K562 (cell line): Measurements from ENCODE around the gene KCTD13. TPM values are rescaled to one million over a fixed set of nuclear protein-coding genes. Genes with fewer than 3 reads are reported as not detected.

ENCODE experiments used
- CBX8 ChIP-seq: fragments of 200-600 bp; sonication (generic); IDR thresholded peaks from 2 replicates; pipeline ENCODE4 v1.6.1; 2012; ENCODE audit warnings: borderline replicate concordance, mixed run types, low read depth, mild to moderate bottlenecking, moderate library complexity, mixed read lengths, low read length, control low read depth, inconsistent platforms; ENCODE audit not compliant: poor library complexity, severe bottlenecking; ENCODE audit errors: extremely low read depth
- CHD1 ChIP-seq: fragments of 200-600 bp; sonication (generic); IDR thresholded peaks from one replicate; pipeline ENCODE4 v1.6.1; 2012; ENCODE audit warnings: mild to moderate bottlenecking, moderate library complexity, low read length, inconsistent platforms
- FOXJ3 ChIP-seq: sonication (generic); formaldehyde crosslinking; IDR thresholded peaks from 2 replicates; pipeline ENCODE4 v1.4.0; 2020; ENCODE audit warnings: mild to moderate bottlenecking, missing genetic modification reagents
- HEY1 ChIP-seq: fragments of 250-450 bp; sonication (Bioruptor Pico); IDR thresholded peaks from 2 replicates; pipeline ENCODE4 v1.5.0; 2020; ENCODE audit warnings: mild to moderate bottlenecking, moderate library complexity, borderline replicate concordance
- MAFK ChIP-seq: IDR thresholded peaks from 2 replicates; pipeline ENCODE4 v1.6.1; 2011; ENCODE audit warnings: low read length, improper control_type of control experiment
- MCM7 ChIP-seq, 2 experiments: fragments of 450-650 bp; IDR thresholded peaks; 2 replicates each; pipeline ENCODE4 v1.6.1; 2016 to 2018
- MXD1 ChIP-seq: fragments of 250-450 bp; sonication (Bioruptor Pico); IDR thresholded peaks from 2 replicates; pipeline ENCODE4 v1.8.0; 2021; ENCODE audit warnings: borderline replicate concordance, mild to moderate bottlenecking, moderate library complexity; ENCODE audit not compliant: poor library complexity, severe bottlenecking
- NFIC ChIP-seq: fragments of 450-650 bp; IDR thresholded peaks from 2 replicates; pipeline ENCODE4 v1.6.1; 2017; ENCODE audit warnings: mild to moderate bottlenecking, inconsistent platforms
- PCBP2 ChIP-seq: fragments of 200-400 bp; formaldehyde crosslinking; IDR thresholded peaks from 2 replicates; pipeline ENCODE4 v1.6.1; 2018; ENCODE audit warnings: low read length, low read depth, mild to moderate bottlenecking, moderate library complexity; ENCODE audit not compliant: poor library complexity, severe bottlenecking
- PML ChIP-seq: IDR thresholded peaks from 2 replicates; pipeline ENCODE4 v1.6.1; 2012; ENCODE audit warnings: low read length, inconsistent platforms
- POLR2B ChIP-seq: fragments of 450-650 bp; IDR thresholded peaks from 2 replicates; pipeline ENCODE4 v1.6.1; 2018; ENCODE audit warnings: low read depth; ENCODE audit not compliant: partially characterized antibody
- PTTG1 ChIP-seq: fragments of 450-650 bp; IDR thresholded peaks from 2 replicates; pipeline ENCODE4 v1.6.1; 2016; ENCODE audit warnings: low read depth, mild to moderate bottlenecking, missing genetic modification characterization, missing compliant biosample characterization
- RBBP5 ChIP-seq: fragments of 200-600 bp; sonication (generic); IDR thresholded peaks from 2 replicates; pipeline ENCODE4 v1.6.1; 2012; ENCODE audit warnings: borderline replicate concordance, mild to moderate bottlenecking, low read length, control low read depth, inconsistent platforms; ENCODE audit not compliant: insufficient read depth, poor library complexity, severe bottlenecking
- RFX7 ChIP-seq: fragments of 250-450 bp; sonication (Bioruptor Pico); IDR thresholded peaks from 2 replicates; pipeline ENCODE4 v1.5.1; 2021; ENCODE audit warnings: mild to moderate bottlenecking
- RNF2 ChIP-seq: sonication (generic); IDR thresholded peaks from 2 replicates; pipeline ENCODE4 v1.6.1; 2016
- SMAD3 ChIP-seq: fragments of 450-650 bp; formaldehyde crosslinking; conservative IDR thresholded peaks from 2 replicates; pipeline ENCODE4 v1.4.0; 2020; ENCODE audit warnings: mild to moderate bottlenecking
- SMARCA4 ChIP-seq: fragments of 450-650 bp; IDR thresholded peaks from 2 replicates; pipeline ENCODE4 v1.6.1; 2016
- SNAPC5 ChIP-seq: fragments of 250-450 bp; sonication (Bioruptor Pico); IDR thresholded peaks from 2 replicates; pipeline ENCODE4 v1.8.0; 2021; ENCODE audit warnings: moderate library complexity, mild to moderate bottlenecking, inconsistent platforms
- TCF15 ChIP-seq: fragments of 250-450 bp; sonication (Bioruptor Pico); IDR thresholded peaks from 2 replicates; pipeline ENCODE4 v1.8.0; 2022; ENCODE audit warnings: moderate library complexity, mild to moderate bottlenecking, inconsistent platforms
- ZNF311 ChIP-seq: fragments of 250-450 bp; sonication (Bioruptor Pico); IDR thresholded peaks from 2 replicates; pipeline ENCODE4 v1.4.0; 2020; ENCODE audit warnings: mild to moderate bottlenecking, moderate library complexity
- ZNF609 ChIP-seq: sonication (generic); formaldehyde crosslinking; IDR thresholded peaks from 2 replicates; pipeline ENCODE4 v1.8.1; 2023; ENCODE audit warnings: missing genetic modification reagents, mild to moderate bottlenecking, borderline replicate concordance
- ZNF780A ChIP-seq: fragments of 250-450 bp; sonication (Bioruptor Pico); IDR thresholded peaks from 2 replicates; pipeline ENCODE4 v1.5.0; 2021; ENCODE audit warnings: mild to moderate bottlenecking
- ZNF79 ChIP-seq: fragments of 250-450 bp; sonication (Bioruptor Pico); IDR thresholded peaks from 2 replicates; pipeline ENCODE4 v1.4.0; 2020; ENCODE audit warnings: low read depth, mild to moderate bottlenecking, moderate library complexity
- polyA plus RNA-seq, 8 experiments: library from polyadenylated mRNA; depleted of rRNA in 4 of 8; stranded (reverse) in 5 of 8; unstranded in 3 of 8; fragments of >200 nt; fragmentation: Nextera tagmentation in 2 of 8; fragmentation: Illumina TruSeq in 1 of 8; extraction: Ambion mirVana in 2 of 8; extraction: Trizol in 1 of 8; gene quantifications; 2 replicates each; pipeline versions ENCODE4 v1.2.1 to v1.2.3, GENCODE V29; 2011 to 2014; ENCODE audit warnings: inconsistent platforms in 1 of 8, missing spikeins in 1 of 8
- total RNA-seq, 7 experiments: library from RNA; depleted of rRNA in 6 of 7; stranded (reverse); fragments of >200 nt in 6 of 7; fragmentation: Illumina TruSeq in 2 of 7; extraction: Trizol in 2 of 7; gene quantifications; 2 replicates each; pipeline versions ENCODE4 v1.2.1 to v1.2.3, GENCODE V29; 2011 to 2021; ENCODE audit warnings: low replicate concordance in 1 of 7

Gene KCTD13
- total and polyA plus RNA-seq, 9 of the 15 experiments (the other 6 are each of a cell fraction or from before 2014, with no cell fraction given): 1.0 to 20.6 (median 9.8) TPM

GRCh38 chr16:29961479-29962343, 35.7 kb upstream of the KCTD13 start, which contains the start of gene TMEM219 (continued):
- no peak for TF ChIP-seq MXD1 (CRISPR knock-in tag)
- no peak for TF ChIP-seq SNAPC5
- peak; percentile 37; the same call in 1 of the 2 replicates for TF ChIP-seq NFIC
- TF ChIP-seq CHD1: no peak
- TF ChIP-seq PML: peak; percentile 28; the same call in 1 of the 2 replicates
- TF ChIP-seq SMARCA4: peak; percentile 45
- TF ChIP-seq SMAD3 (CRISPR knock-in tag): no peak
- TF ChIP-seq FOXJ3 (CRISPR knock-in tag): no peak
- peak; percentile 63 for TF ChIP-seq POLR2B
- TF ChIP-seq RNF2: no peak
- TF ChIP-seq PTTG1 (tag): no peak
- no peak for TF ChIP-seq ZNF780A (CRISPR knock-in tag)
- no peak for TF ChIP-seq ZNF609 (CRISPR knock-in tag)
- TF ChIP-seq ZNF79: no peak
- TF ChIP-seq RBBP5: no peak
- TF ChIP-seq MAFK: no peak
- TF ChIP-seq PCBP2: no peak
- TF ChIP-seq HEY1: no peak
- no peak for TF ChIP-seq MCM7 (IDR thresholded peaks at IDR 0.05)
- no peak for TF ChIP-seq ZNF311
- no peak for TF ChIP-seq TCF15 (CRISPR knock-in tag)
- TF ChIP-seq RFX7: no peak
- no peak for TF ChIP-seq CBX8
